ENCODE measurements around the gene PTMS.

DNA sequence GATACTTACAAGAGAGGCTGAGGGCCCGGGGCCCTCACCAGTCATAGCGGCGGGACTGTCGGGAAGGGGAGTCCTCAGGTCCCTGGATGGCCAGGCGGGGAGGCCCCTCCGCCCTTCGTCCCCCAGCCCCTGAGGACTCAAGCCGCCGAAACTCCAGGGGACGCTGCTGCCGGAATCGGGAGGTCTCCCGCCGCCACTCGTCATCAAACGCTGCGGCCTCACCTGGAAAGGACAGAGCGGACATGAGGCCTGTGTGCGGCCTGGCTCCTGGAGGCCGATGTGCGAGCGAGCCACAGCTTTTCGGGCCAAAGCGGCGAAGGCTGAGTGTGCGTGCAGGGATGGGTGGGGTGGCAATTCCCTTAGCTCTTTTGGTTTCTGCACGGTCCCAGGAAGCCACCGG, 17.4 kb upstream of the PTMS start:
- TF ChIP-seq POLR2A (IDR thresholded peaks at IDR 0.05) (no peak), POLR2AphosphoS5 (IDR thresholded peaks at IDR 0.05) (no peak), EP300 (IDR thresholded peaks at IDR 0.05) (no peak)
- TF ChIP-seq, protein P1, sequence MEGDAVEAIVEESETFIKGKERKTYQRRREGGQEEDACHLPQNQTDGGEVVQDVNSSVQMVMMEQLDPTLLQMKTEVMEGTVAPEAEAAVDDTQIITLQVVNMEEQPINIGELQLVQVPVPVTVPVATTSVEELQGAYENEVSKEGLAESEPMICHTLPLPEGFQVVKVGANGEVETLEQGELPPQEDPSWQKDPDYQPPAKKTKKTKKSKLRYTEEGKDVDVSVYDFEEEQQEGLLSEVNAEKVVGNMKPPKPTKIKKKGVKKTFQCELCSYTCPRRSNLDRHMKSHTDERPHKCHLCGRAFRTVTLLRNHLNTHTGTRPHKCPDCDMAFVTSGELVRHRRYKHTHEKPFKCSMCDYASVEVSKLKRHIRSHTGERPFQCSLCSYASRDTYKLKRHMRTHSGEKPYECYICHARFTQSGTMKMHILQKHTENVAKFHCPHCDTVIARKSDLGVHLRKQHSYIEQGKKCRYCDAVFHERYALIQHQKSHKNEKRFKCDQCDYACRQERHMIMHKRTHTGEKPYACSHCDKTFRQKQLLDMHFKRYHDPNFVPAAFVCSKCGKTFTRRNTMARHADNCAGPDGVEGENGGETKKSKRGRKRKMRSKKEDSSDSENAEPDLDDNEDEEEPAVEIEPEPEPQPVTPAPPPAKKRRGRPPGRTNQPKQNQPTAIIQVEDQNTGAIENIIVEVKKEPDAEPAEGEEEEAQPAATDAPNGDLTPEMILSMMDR (IDR thresholded peaks at IDR 0.05), result no peak
